CD4-positive, alpha-beta T cell treated with Interleukin-21 for 1 hour (primary cell): Measurements from ENCODE around the gene TTC3.
"Not testable (repeated sequence)": the region's sequence is repeated elsewhere in the genome, so short reads cannot be mapped to it uniquely, and the experiment has no call there.

Experiments
- DNase-seq: peaks from one replicate; pipeline ENCODE4 v3.0.0-alpha.2; 2020

Gene TTC3

GRCh38 chr21:37072988-37073416 lies at the start of gene TTC3, which contains the start of gene PIGP:
Gene TTC3 (plus strand): TSS chr21:37073254. CDS start chr21:37087258, 14,004 bp downstream.
Gene PIGP (minus strand): TSS chr21:37073071. CDS start chr21:37072515, 556 bp downstream.
- peak; percentile 95 for DNase-seq

GRCh38 chr21:37026499-37026898 lies 46.6 kb upstream of the TTC3 start:
- DNase-seq, result no peak

- no peak for DNase-seq
Measured at GRCh38 chr21:37028570-37028969, 44.5 kb upstream of the TTC3 start.

GRCh38 chr21:37030864-37031263 lies 42.2 kb upstream of the TTC3 start:
- DNase-seq, result no peak

GRCh38 chr21:37032293-37032692 lies 40.8 kb upstream of the TTC3 start:
- DNase-seq, result no peak

- DNase-seq, result no peak
Measured at GRCh38 chr21:37032877-37033471, 40.1 kb upstream of the TTC3 start.

GRCh38 chr21:37034394-37034793 lies 38.7 kb upstream of the TTC3 start:
- DNase-seq, result not testable (repeated sequence)

GRCh38 chr21:37036177-37036576 lies 36.9 kb upstream of the TTC3 start:
- DNase-seq, result no peak

GRCh38 chr21:37039411-37040075 lies 33.5 kb upstream of the TTC3 start:
- no peak for DNase-seq

- DNase-seq, result no peak
Measured at GRCh38 chr21:37040212-37040611, 32.8 kb upstream of the TTC3 start.

GRCh38 chr21:37041706-37042271 lies 31.3 kb upstream of the TTC3 start:
- DNase-seq, result no peak

GRCh38 chr21:37043818-37044217 lies 29.2 kb upstream of the TTC3 start:
- no peak for DNase-seq

- no peak for DNase-seq
Measured at GRCh38 chr21:37044643-37045042, 28.4 kb upstream of the TTC3 start.

- DNase-seq, result peak; percentile 8
Measured at GRCh38 chr21:37045149-37045548, 27.9 kb upstream of the TTC3 start.

- no peak for DNase-seq
Measured at GRCh38 chr21:37045556-37045955, 27.5 kb upstream of the TTC3 start.

- no peak for DNase-seq
Measured at GRCh38 chr21:37047079-37047478, 26.0 kb upstream of the TTC3 start.

- DNase-seq, result not testable (repeated sequence)
Measured at GRCh38 chr21:37049741-37050140, 23.3 kb upstream of the TTC3 start.

- no peak for DNase-seq
Measured at GRCh38 chr21:37055271-37055855, 17.7 kb upstream of the TTC3 start.

- no peak for DNase-seq
Measured at GRCh38 chr21:37057614-37058013, 15.4 kb upstream of the TTC3 start.

GRCh38 chr21:37058261-37058660 lies 14.8 kb upstream of the TTC3 start:
- no peak for DNase-seq

GRCh38 chr21:37059181-37059580 lies 13.9 kb upstream of the TTC3 start:
- DNase-seq, result no peak

GRCh38 chr21:37060296-37060695 lies 12.8 kb upstream of the TTC3 start:
- no peak for DNase-seq

- DNase-seq, result no peak
Measured at GRCh38 chr21:37061926-37062592, 11.0 kb upstream of the TTC3 start.

- no peak for DNase-seq
Measured at GRCh38 chr21:37062593-37062935, 10.5 kb upstream of the TTC3 start.
